Measurements from ENCODE around the gene ZFYVE27.

Gene ZFYVE27

GRCh38 chr10:97766996-97767924 is 30.3 kb downstream of the ZFYVE27 start:
- no peak overlapping the region for H3K9ac ChIP-seq (ENCODE audit: insufficient read length)
- no peak for TF ChIP-seq POLR2AphosphoS5 (IDR thresholded peaks at IDR 0.05; ENCODE audit: borderline replicate concordance, low read depth, low read length)
- TF ChIP-seq FOXP2 (optimal IDR thresholded peaks at IDR 0.05; ENCODE audit: control extremely low read depth, extremely low read length, insufficient read depth), result no peak
- no peak for TF ChIP-seq EZH2 (IDR thresholded peaks at IDR 0.05)
- H3K4me3 ChIP-seq, result no peak overlapping the region
- no peaks in the 10 kb centered on the region for H3K9me3 ChIP-seq (ENCODE audit: low read depth, low read length)
- DNase-seq (ENCODE audit: low read depth, low spot score), result no peak
- no peak overlapping the region for H3K27ac ChIP-seq
- no peaks in the 10 kb centered on the region for H3K36me3 ChIP-seq (ENCODE audit: insufficient read depth, low read length)

GRCh38 chr10:97768322-97769315 is 31.7 kb downstream of the ZFYVE27 start:
- TF ChIP-seq POLR2AphosphoS5 (IDR thresholded peaks at IDR 0.05; ENCODE audit: borderline replicate concordance, low read depth, low read length), result no peak
- Histone ChIP-seq H3K9me3 (ENCODE audit: low read depth, low read length) (no peaks in the 10 kb centered on the region), H3K36me3 (ENCODE audit: insufficient read depth, low read length) (no peaks in the 10 kb centered on the region), H3K9ac (ENCODE audit: insufficient read length) (no peak overlapping the region), H3K4me3 (no peak overlapping the region), H3K27ac (no peak overlapping the region)
- DNase-seq (ENCODE audit: low read depth, low spot score), result no peak

GRCh38 chr10:97770255-97770654 is 33.3 kb downstream of the ZFYVE27 start:
- TF ChIP-seq FOXP2 (optimal IDR thresholded peaks at IDR 0.05; ENCODE audit: control extremely low read depth, extremely low read length, insufficient read depth) (no peak), EZH2 (IDR thresholded peaks at IDR 0.05) (no peak)
- DNase-seq (ENCODE audit: low read depth, low spot score), result no peak
- no peak overlapping the region for H3K4me3 ChIP-seq

DNA sequence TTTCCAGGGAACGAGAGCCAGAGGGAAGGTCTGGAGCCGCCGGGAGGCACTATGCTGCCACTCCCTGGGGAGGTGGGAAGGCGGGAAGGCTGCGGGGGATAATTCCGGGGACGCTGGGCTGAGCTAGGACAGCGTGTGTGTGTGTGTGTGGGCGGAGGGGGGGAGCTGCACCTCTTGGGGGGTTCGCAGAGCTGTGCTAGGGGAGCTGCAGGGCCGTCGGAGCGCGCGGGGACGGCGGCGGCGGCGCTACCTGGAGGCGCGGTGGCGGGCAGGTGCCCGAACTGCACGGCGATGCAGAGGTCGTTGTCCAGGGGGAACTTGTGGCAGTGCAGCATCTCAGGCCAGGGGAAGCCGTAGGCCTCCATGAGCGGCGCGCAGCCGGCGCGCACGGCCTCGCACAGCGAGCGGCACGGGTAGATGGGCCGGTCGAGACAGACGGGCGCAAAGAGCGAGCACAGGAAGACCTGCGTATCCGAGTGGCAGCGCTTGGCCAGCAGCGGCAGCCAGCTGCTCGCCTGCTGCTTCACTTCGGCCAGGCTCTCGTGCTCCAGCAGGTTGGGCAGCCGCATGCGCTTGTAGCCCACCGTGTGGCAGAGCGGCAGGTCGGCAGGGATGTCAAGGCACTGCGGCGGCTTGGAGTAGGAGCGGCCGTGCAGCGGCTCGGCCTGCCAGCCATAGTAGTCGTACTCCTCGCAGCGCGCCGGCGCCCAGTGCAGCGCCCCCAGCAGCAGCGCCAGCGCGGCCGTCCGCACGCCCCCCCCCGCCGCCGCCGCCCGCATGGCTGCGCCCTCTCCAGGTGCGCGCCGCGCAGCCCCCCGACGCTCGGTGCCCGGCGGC is 34.3 kb downstream of the ZFYVE27 start:
- TF ChIP-seq FOXP2 (optimal IDR thresholded peaks at IDR 0.05; ENCODE audit: control extremely low read depth, extremely low read length, insufficient read depth) (no peak), POLR2AphosphoS5 (IDR thresholded peaks at IDR 0.05; ENCODE audit: borderline replicate concordance, low read depth, low read length) (no peak), EZH2 (IDR thresholded peaks at IDR 0.05) (no peak)
- no peak overlapping the region for H3K4me3 ChIP-seq
- no peaks in the 10 kb centered on the region for H3K9me3 ChIP-seq (ENCODE audit: low read depth, low read length)
- no peak for DNase-seq (ENCODE audit: low read depth, low spot score)
- no peak overlapping the region for H3K27ac ChIP-seq
- H3K9ac ChIP-seq (ENCODE audit: insufficient read length), result no peak overlapping the region
- H3K36me3 ChIP-seq (ENCODE audit: insufficient read depth, low read length), result no peaks in the 10 kb centered on the region

More at GRCh38 chr10:97770255-97770654, 33.3 kb downstream of the ZFYVE27 start:
- no peaks in the 10 kb centered on the region for H3K36me3 ChIP-seq (ENCODE audit: insufficient read depth, low read length)
- H3K27ac ChIP-seq, result no peak overlapping the region
- H3K9me3 ChIP-seq (ENCODE audit: low read depth, low read length), result no peaks in the 10 kb centered on the region
- H3K9ac ChIP-seq (ENCODE audit: insufficient read length), result no peak overlapping the region

GRCh38 chr10:97771913-97772823 is 35.2 kb downstream of the ZFYVE27 start, which contains the start of gene SFRP5:
TSS of gene SFRP5 (minus strand) at chr10:97771999. CDS start at chr10:97771833, 166 bp downstream.
- no peak within 1 kb of the TSS for H3K9ac ChIP-seq (ENCODE audit: insufficient read length)
- TF ChIP-seq POLR2AphosphoS5 (IDR thresholded peaks at IDR 0.05; ENCODE audit: borderline replicate concordance, low read depth, low read length), result no peak
- no peak for TF ChIP-seq EZH2 (IDR thresholded peaks at IDR 0.05)
- TF ChIP-seq FOXP2 (optimal IDR thresholded peaks at IDR 0.05; ENCODE audit: control extremely low read depth, extremely low read length, insufficient read depth), result no peak
- no peak for DNase-seq (ENCODE audit: low read depth, low spot score)
- H3K4me3 ChIP-seq, result no peak within 1 kb of the TSS
- no peaks in the 10 kb centered on the region for H3K9me3 ChIP-seq (ENCODE audit: low read depth, low read length)
- no peaks in the 10 kb centered on the region for H3K36me3 ChIP-seq (ENCODE audit: insufficient read depth, low read length)
- no peak within 1 kb of the TSS for H3K27ac ChIP-seq

DNA sequence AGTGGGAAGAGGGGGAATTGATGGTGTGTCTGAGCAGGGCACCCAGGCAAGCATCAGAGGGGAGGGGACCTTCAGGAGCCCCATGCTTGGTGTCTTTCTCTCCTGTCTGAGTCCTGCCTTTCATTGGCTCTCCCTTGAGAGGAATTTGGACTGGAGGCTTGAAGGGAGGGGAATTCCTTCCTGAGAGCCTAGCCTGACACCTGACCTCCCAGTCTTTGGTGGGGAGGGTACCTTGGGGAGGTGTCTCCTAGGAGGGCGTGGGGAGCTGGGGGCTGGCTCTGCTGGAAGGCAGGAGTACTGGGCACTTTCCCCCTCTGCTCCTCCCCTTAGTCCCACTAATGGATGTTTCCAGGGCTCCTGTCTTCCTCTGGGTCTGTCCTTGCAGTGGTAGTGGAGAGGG is 36.2 kb downstream of the ZFYVE27 start:
- no peak overlapping the region for H3K4me3 ChIP-seq
- H3K36me3 ChIP-seq (ENCODE audit: insufficient read depth, low read length), result no peaks in the 10 kb centered on the region
- H3K9me3 ChIP-seq (ENCODE audit: low read depth, low read length), result no peaks in the 10 kb centered on the region
- no peak overlapping the region for H3K9ac ChIP-seq (ENCODE audit: insufficient read length)
- DNase-seq (ENCODE audit: low read depth, low spot score), result no peak
- no peak overlapping the region for H3K27ac ChIP-seq
- TF ChIP-seq POLR2AphosphoS5 (IDR thresholded peaks at IDR 0.05; ENCODE audit: borderline replicate concordance, low read depth, low read length) (no peak), FOXP2 (optimal IDR thresholded peaks at IDR 0.05; ENCODE audit: control extremely low read depth, extremely low read length, insufficient read depth) (no peak), EZH2 (IDR thresholded peaks at IDR 0.05) (no peak)

- H3K9ac ChIP-seq (ENCODE audit: insufficient read length), result no peak overlapping the region
- H3K36me3 ChIP-seq (ENCODE audit: insufficient read depth, low read length), result no peaks in the 10 kb centered on the region
- no peaks in the 10 kb centered on the region for H3K9me3 ChIP-seq (ENCODE audit: low read depth, low read length)
- no peak for DNase-seq (ENCODE audit: low read depth, low spot score)
- TF ChIP-seq FOXP2 (optimal IDR thresholded peaks at IDR 0.05; ENCODE audit: control extremely low read depth, extremely low read length, insufficient read depth) (no peak), EZH2 (IDR thresholded peaks at IDR 0.05) (no peak), POLR2AphosphoS5 (IDR thresholded peaks at IDR 0.05; ENCODE audit: borderline replicate concordance, low read depth, low read length) (no peak)
- H3K4me3 ChIP-seq, result no peak overlapping the region
- no peak overlapping the region for H3K27ac ChIP-seq
These were observed 37.9 kb downstream of the ZFYVE27 start for GRCh38 chr10:97774811-97775294.
